SU-DHL-6 (cell line): ENCODE data around the gene ABCF2.

Experiments
- H2AFZ ChIP-seq: fragments of 200-600 bp; sonication (generic); 2 replicates; pipeline ENCODE4 v1.6.1; 2014; ENCODE audit warnings: low read depth, mild to moderate bottlenecking, moderate library complexity, mixed read lengths, antibody characterized with exemption, low read length; ENCODE audit not compliant: severe bottlenecking
- H3F3A ChIP-seq: fragments of 200-600 bp; shearing (Covaris generic); 2 replicates; pipeline ENCODE4 v1.6.0; 2016; ENCODE audit warnings: antibody characterized with exemption, mild to moderate bottlenecking; ENCODE audit not compliant: insufficient read depth
- H3K27ac ChIP-seq: fragments of 200-600 bp; sonication (generic); 2 replicates; pipeline ENCODE4 v1.5.1; 2016; ENCODE audit warnings: low read depth, mild to moderate bottlenecking, low read length, moderate library complexity, mixed read lengths
- H3K27me3 ChIP-seq: fragments of 200-600 bp; sonication (generic), shearing (Covaris generic); 2 replicates; pipeline ENCODE4 v1.6.0; 2014; ENCODE audit warnings: mild to moderate bottlenecking, low read length
- H3K36me3 ChIP-seq: fragments of 200-600 bp; sonication (generic); 2 replicates; pipeline ENCODE4 v1.6.1; 2014; ENCODE audit warnings: mild to moderate bottlenecking, low read length, mixed read lengths
- H3K4me2 ChIP-seq: fragments of 300-600, 200-600 bp; shearing (Covaris generic), sonication (generic); 2 replicates; pipeline ENCODE4 v1.6.0; 2014; ENCODE audit warnings: low read length, low read depth, mild to moderate bottlenecking; ENCODE audit not compliant: poor library complexity, severe bottlenecking
- H3K4me3 ChIP-seq: fragments of 200-600 bp; sonication (generic); 2 replicates; pipeline ENCODE4 v1.5.1; 2014; ENCODE audit warnings: antibody characterized with exemption, low read length, mild to moderate bottlenecking, mixed read lengths; ENCODE audit not compliant: insufficient read depth, poor library complexity, severe bottlenecking
- H3K79me2 ChIP-seq: fragments of 200-600 bp; sonication (generic); 2 replicates; pipeline ENCODE4 v1.6.1; 2014; ENCODE audit warnings: mild to moderate bottlenecking, low read length, moderate library complexity; ENCODE audit not compliant: insufficient read depth
- H3K9ac ChIP-seq: fragments of 200-600 bp; sonication (generic); 2 replicates; pipeline ENCODE4 v1.7.0; 2014; ENCODE audit warnings: mild to moderate bottlenecking, low read length
- H3K9me2 ChIP-seq: fragments of 200-600 bp; sonication (generic); replicated peaks from 2 replicates; pipeline ENCODE4 v1.6.1; 2014; ENCODE audit warnings: low read length; ENCODE audit not compliant: insufficient read depth
- H3K9me3 ChIP-seq: fragments of 200-600 bp; sonication (generic); 2 replicates; pipeline ENCODE4 v1.6.1; 2014; ENCODE audit warnings: low read length, mixed read lengths; ENCODE audit not compliant: insufficient read depth
- H4K20me1 ChIP-seq: fragments of 200-600 bp; sonication (generic); 2 replicates; pipeline ENCODE4 v1.6.1; 2014; ENCODE audit warnings: low read depth, mild to moderate bottlenecking, antibody characterized with exemption, low read length, moderate library complexity, mixed read lengths
- CTCF ChIP-seq: fragments of 200-600 bp; sonication (generic); IDR thresholded peaks from one replicate; pipeline ENCODE4 v1.5.1; 2017; ENCODE audit warnings: antibody characterized with exemption, mild to moderate bottlenecking, low read length, moderate library complexity; ENCODE audit not compliant: insufficient read depth, poor library complexity, severe bottlenecking
- EZH2phosphoT487 ChIP-seq: fragments of 200-600 bp; sonication (generic), shearing (Covaris generic); conservative IDR thresholded peaks from 2 replicates; pipeline ENCODE4 v1.6.1; 2018; ENCODE audit warnings: mild to moderate bottlenecking, antibody characterized with exemption, low read length, moderate library complexity, mixed read lengths

ABCF2 gene

GRCh38 chr7:151226875-151227782 is at the start of gene ABCF2:
ABCF2 (minus strand) TSS chr7:151227205; CDS start chr7:151226458, 747 bp downstream.
- 0 out of 2 replicates have a peak, but pooled peaks cover 5% of the 10 kb centered on the region for H3K36me3 ChIP-seq

GRCh38 chr7:151275813-151276577 is 49.0 kb upstream of the ABCF2 start:
- peak overlapping the region; percentile 36 for H3K4me2 ChIP-seq
- H3K9ac ChIP-seq, result no peak overlapping the region
- no peak for TF ChIP-seq EZH2phosphoT487
- TF ChIP-seq CTCF, result no peak

More at GRCh38 chr7:151226875-151227782, at the start of gene ABCF2:
- Histone ChIP-seq H3K4me3 (peak within 1 kb of the TSS; percentile 70), H3K9me2 (no peaks in the 10 kb centered on the region), H3K27me3 (no peaks in the 10 kb centered on the region), H3K4me2 (peak within 1 kb of the TSS; percentile 95), H3K27ac (no peak within 1 kb of the TSS), H3F3A (no peaks in the 10 kb centered on the region), H3K9me3 (no peaks in the 10 kb centered on the region), H3K9ac (peak within 1 kb of the TSS; percentile 71), H3K79me2 (peaks cover 19% of the 10 kb centered on the region), H2AFZ (peak within 1 kb of the TSS; percentile 88), H4K20me1 (no peaks in the 10 kb centered on the region)
- TF ChIP-seq CTCF (no peak), EZH2phosphoT487 (no peak)

GRCh38 chr7:151274936-151275812 is 48.2 kb upstream of the ABCF2 start:
- Histone ChIP-seq H3K9ac (no peak overlapping the region), H3F3A (no peaks in the 10 kb centered on the region), H3K79me2 (no peaks in the 10 kb centered on the region), H3K9me2 (no peaks in the 10 kb centered on the region), H3K27me3 (no peaks in the 10 kb centered on the region), H3K36me3 (no peaks in the 10 kb centered on the region), H3K4me2 (no peak overlapping the region), H3K9me3 (no peaks in the 10 kb centered on the region), H2AFZ (no peak overlapping the region), H4K20me1 (no peaks in the 10 kb centered on the region), H3K27ac (no peak overlapping the region), H3K4me3 (no peak overlapping the region)
- no peak for TF ChIP-seq EZH2phosphoT487
- no peak for TF ChIP-seq CTCF

More at GRCh38 chr7:151275813-151276577, 49.0 kb upstream of the ABCF2 start:
- no peak overlapping the region for H3K4me3 ChIP-seq
- H3K27ac ChIP-seq, result no peak overlapping the region
- H3F3A ChIP-seq, result no peaks in the 10 kb centered on the region
- no peaks in the 10 kb centered on the region for H3K36me3 ChIP-seq
- H3K9me3 ChIP-seq, result no peaks in the 10 kb centered on the region
- H3K9me2 ChIP-seq, result no peaks in the 10 kb centered on the region
- no peak overlapping the region for H2AFZ ChIP-seq
- H4K20me1 ChIP-seq, result no peaks in the 10 kb centered on the region
- no peaks in the 10 kb centered on the region for H3K27me3 ChIP-seq
- no peaks in the 10 kb centered on the region for H3K79me2 ChIP-seq
